HepG2 (cell line): ENCODE results near the gene RGS14. TPM values are rescaled to one million over a fixed set of nuclear protein-coding genes. Genes with fewer than 3 reads are reported as not detected.

Source experiments
- GATA4 ChIP-seq: sonication (generic); IDR thresholded peaks from 2 replicates; pipeline ENCODE4 v1.6.1; 2016; ENCODE audit warnings: antibody characterized with exemption, low read depth, borderline replicate concordance
- GATAD2A ChIP-seq: IDR thresholded peaks from 2 replicates; pipeline ENCODE4 v1.6.1; 2016
- HMGXB4 ChIP-seq, 2 experiments: sonication (generic) in 1 of 2; formaldehyde crosslinking in 1 of 2; IDR thresholded peaks; 2 replicates each; pipeline versions ENCODE4 v1.4.0 to v1.6.1; 2018 to 2020; ENCODE audit warnings: missing genetic modification reagents in 2 of 2, borderline replicate concordance in 1 of 2, low read depth in 1 of 2, mild to moderate bottlenecking in 1 of 2, missing biosample characterization in 1 of 2
- MAFK ChIP-seq, 2 experiments: IDR thresholded peaks in 1 of 2; conservative IDR thresholded peaks in 1 of 2; 2 replicates each; pipeline ENCODE4 v1.6.1; 2011; ENCODE audit warnings: improper control_type of control experiment in 2 of 2, low read length in 2 of 2
- MTA3 ChIP-seq: sonication (generic); formaldehyde crosslinking; IDR thresholded peaks from 2 replicates; pipeline ENCODE4 v1.4.0; 2020; ENCODE audit warnings: missing genetic modification reagents
- NAIF1 ChIP-seq: sonication (generic); formaldehyde crosslinking; IDR thresholded peaks from 2 replicates; pipeline ENCODE4 v1.5.0; 2020; ENCODE audit warnings: mild to moderate bottlenecking, missing genetic modification reagents, borderline replicate concordance
- ONECUT2 ChIP-seq: sonication (generic); formaldehyde crosslinking; IDR thresholded peaks from 2 replicates; pipeline ENCODE4 v1.4.0; 2020; ENCODE audit warnings: missing genetic modification reagents
- RAD21 ChIP-seq: fragments of 450-650 bp; formaldehyde crosslinking; IDR thresholded peaks from 2 replicates; pipeline ENCODE4 v1.5.0; 2020; ENCODE audit warnings: mild to moderate bottlenecking
- RFXANK ChIP-seq: IDR thresholded peaks from 2 replicates; pipeline ENCODE4 v1.6.1; 2016
- SYNCRIP ChIP-seq: fragments of 200-400 bp; formaldehyde crosslinking; IDR thresholded peaks from 2 replicates; pipeline ENCODE4 v1.6.1; 2018; ENCODE audit warnings: mild to moderate bottlenecking, low read depth, low read length; ENCODE audit not compliant: insufficient read depth
- ZNF275 ChIP-seq: sonication (generic); formaldehyde crosslinking; IDR thresholded peaks from 2 replicates; pipeline ENCODE4 v1.8.0; 2022; ENCODE audit warnings: missing genetic modification reagents, mild to moderate bottlenecking, inconsistent platforms, borderline replicate concordance
- ZNF318 ChIP-seq: sonication (generic); formaldehyde crosslinking; IDR thresholded peaks from 2 replicates; pipeline ENCODE4 v1.4.0; 2020; ENCODE audit warnings: mild to moderate bottlenecking, missing genetic modification reagents
- ZNF331 ChIP-seq: sonication (generic); formaldehyde crosslinking; IDR thresholded peaks from 2 replicates; pipeline ENCODE4 v1.4.0; 2020; ENCODE audit warnings: missing genetic modification reagents
- ZNF770 ChIP-seq: sonication (generic); formaldehyde crosslinking; IDR thresholded peaks from 2 replicates; pipeline ENCODE4 v1.5.0; 2020; ENCODE audit warnings: mild to moderate bottlenecking, missing genetic modification reagents
- polyA plus RNA-seq, 8 experiments: library from polyadenylated mRNA; depleted of rRNA in 3 of 8; stranded (reverse) in 7 of 8; unstranded in 1 of 8; fragments of >200 nt; fragmentation: Illumina TruSeq in 4 of 8; extraction: Trizol in 4 of 8; gene quantifications; 2 replicates each; pipeline versions ENCODE4 v1.2.1 to v1.2.3, GENCODE V29; 2011 to 2016; ENCODE audit warnings: low read depth in 4 of 8, missing spikeins in 1 of 8, mixed read lengths in 1 of 8; ENCODE audit not compliant: insufficient read depth in 1 of 8
- total RNA-seq, 5 experiments: library from RNA; depleted of rRNA; stranded (reverse); fragments of >200 nt; fragmentation: Illumina TruSeq; extraction: Trizol; gene quantifications; 2 replicates each; pipeline ENCODE4 v1.2.3, GENCODE V29; 2016; ENCODE audit warnings: low read depth in 1 of 5

RGS14 gene
- total and polyA plus RNA-seq, 2 of the 13 experiments (the other 11 are each of a cell fraction or from before 2014, with no cell fraction given): 11.1 to 17.2 TPM

GRCh38 chr5:177317959-177318377 is 39.8 kb upstream of the RGS14 start (continued):
- no peak for TF ChIP-seq ZNF318 (CRISPR knock-in tag)
- TF ChIP-seq SYNCRIP: no peak
- peak; percentile 56 to 70; a peak in 3 of 4 replicates for TF ChIP-seq HMGXB4 (CRISPR knock-in tag; IDR thresholded peaks at IDR 0.05; ENCODE audit: borderline replicate concordance in 1 of 2, low read depth in 1 of 2)
- TF ChIP-seq ZNF770: no peak
- TF ChIP-seq ZNF275 (CRISPR knock-in tag): no peak
- no peak for TF ChIP-seq MTA3 (CRISPR knock-in tag)
- peak; percentile 77; the same call in 1 of the 2 replicates for TF ChIP-seq ZNF331 (CRISPR knock-in tag)
- TF ChIP-seq GATA4: no peak
- peak; percentile 91 for TF ChIP-seq RAD21 (CRISPR knock-in tag)
- TF ChIP-seq RFXANK: no peak
- TF ChIP-seq ONECUT2 (CRISPR knock-in tag): peak; percentile 50; the same call in 1 of the 2 replicates
- TF ChIP-seq NAIF1 (CRISPR knock-in tag): no peak
- peak; percentile 53; the same call in 1 of the 2 replicates for TF ChIP-seq GATAD2A (CRISPR knock-in tag)
- TF ChIP-seq MAFK (conservative IDR thresholded peaks at IDR 0.05 in 1 of 2, IDR thresholded peaks at IDR 0.05 in 1 of 2; ENCODE audit: low read length in 2 of 2): no peak
